Osteocyte (in vitro differentiated cells): Measurements from ENCODE around the gene SGMS1. TPM values are rescaled to one million over a fixed set of nuclear protein-coding genes. Genes with fewer than 3 reads are reported as not detected.

Experiments used
- DNase-seq: peaks from one replicate; pipeline ENCODE4 v3.0.0; 2021; ENCODE audit warnings: mixed read lengths; ENCODE audit not compliant: unreplicated experiment; ENCODE audit errors: extremely low spot score
- H3K27ac Mint-ChIP-seq: one replicate; pipeline ENCODE4 v1.8.0; 2021; ENCODE audit warnings: mild to moderate bottlenecking, mixed read lengths; ENCODE audit not compliant: unreplicated experiment
- H3K27me3 Mint-ChIP-seq: one replicate; pipeline ENCODE4 v1.8.0; 2021; ENCODE audit warnings: mixed read lengths; ENCODE audit not compliant: unreplicated experiment
- H3K36me3 Mint-ChIP-seq: one replicate; pipeline ENCODE4 v1.8.0; 2021; ENCODE audit warnings: mixed read lengths; ENCODE audit not compliant: unreplicated experiment
- H3K4me1 Mint-ChIP-seq: one replicate; pipeline ENCODE4 v1.8.0; 2021; ENCODE audit warnings: mixed read lengths; ENCODE audit not compliant: unreplicated experiment
- H3K4me3 Mint-ChIP-seq: one replicate; pipeline ENCODE4 v1.8.0; 2021; ENCODE audit warnings: mild to moderate bottlenecking, moderate library complexity, mixed read lengths; ENCODE audit not compliant: unreplicated experiment
- H3K9me3 Mint-ChIP-seq: one replicate; pipeline ENCODE4 v1.8.0; 2021; ENCODE audit warnings: mixed read lengths; ENCODE audit not compliant: unreplicated experiment
- total RNA-seq: library from RNA; stranded (reverse); gene quantifications from 2 replicates; pipeline ENCODE4 v1.2.1, GENCODE V29; 2021
- TF ChIP-seq, protein P1 (sequence below): fragments of 200-600 bp; sonication (generic); IDR thresholded peaks from 2 replicates; pipeline ENCODE4 v1.5.0; 2021; ENCODE audit warnings: antibody characterized with exemption, mild to moderate bottlenecking, moderate library complexity

SGMS1 gene
- total RNA-seq, 1 donor from 2014 or later = 21.0 TPM

DNA sequence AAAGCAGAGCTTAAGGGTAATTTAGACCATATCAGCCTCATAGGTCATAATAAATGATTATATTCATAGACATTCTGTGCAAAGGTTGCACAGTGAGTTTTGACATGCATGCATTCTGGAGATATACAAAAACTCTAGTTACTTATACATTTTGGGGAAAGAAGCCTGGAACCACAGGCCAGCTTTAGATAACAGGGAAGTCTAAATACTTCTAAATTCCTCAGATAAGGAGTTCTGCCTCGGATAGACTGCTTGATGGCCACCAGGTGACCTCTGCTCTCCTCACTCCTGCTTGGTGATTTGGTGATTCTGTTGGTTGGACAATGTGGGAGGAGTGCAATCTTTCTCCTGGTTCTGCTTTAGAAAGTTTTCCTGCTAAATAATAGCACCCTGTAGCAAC is 77.9 kb downstream of the SGMS1 start:
- no peak for DNase-seq
- Mint-ChIP-seq H3K36me3 (no peaks in the 10 kb centered on the region), H3K27ac (no peak overlapping the region), H3K4me1 (peaks cover 3% of the 10 kb centered on the region), H3K9me3 (peaks cover 4% of the 10 kb centered on the region), H3K27me3 (no peaks in the 10 kb centered on the region), H3K4me3 (no peak overlapping the region)
- TF ChIP-seq, protein P1, sequence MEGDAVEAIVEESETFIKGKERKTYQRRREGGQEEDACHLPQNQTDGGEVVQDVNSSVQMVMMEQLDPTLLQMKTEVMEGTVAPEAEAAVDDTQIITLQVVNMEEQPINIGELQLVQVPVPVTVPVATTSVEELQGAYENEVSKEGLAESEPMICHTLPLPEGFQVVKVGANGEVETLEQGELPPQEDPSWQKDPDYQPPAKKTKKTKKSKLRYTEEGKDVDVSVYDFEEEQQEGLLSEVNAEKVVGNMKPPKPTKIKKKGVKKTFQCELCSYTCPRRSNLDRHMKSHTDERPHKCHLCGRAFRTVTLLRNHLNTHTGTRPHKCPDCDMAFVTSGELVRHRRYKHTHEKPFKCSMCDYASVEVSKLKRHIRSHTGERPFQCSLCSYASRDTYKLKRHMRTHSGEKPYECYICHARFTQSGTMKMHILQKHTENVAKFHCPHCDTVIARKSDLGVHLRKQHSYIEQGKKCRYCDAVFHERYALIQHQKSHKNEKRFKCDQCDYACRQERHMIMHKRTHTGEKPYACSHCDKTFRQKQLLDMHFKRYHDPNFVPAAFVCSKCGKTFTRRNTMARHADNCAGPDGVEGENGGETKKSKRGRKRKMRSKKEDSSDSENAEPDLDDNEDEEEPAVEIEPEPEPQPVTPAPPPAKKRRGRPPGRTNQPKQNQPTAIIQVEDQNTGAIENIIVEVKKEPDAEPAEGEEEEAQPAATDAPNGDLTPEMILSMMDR = no peak

DNA sequence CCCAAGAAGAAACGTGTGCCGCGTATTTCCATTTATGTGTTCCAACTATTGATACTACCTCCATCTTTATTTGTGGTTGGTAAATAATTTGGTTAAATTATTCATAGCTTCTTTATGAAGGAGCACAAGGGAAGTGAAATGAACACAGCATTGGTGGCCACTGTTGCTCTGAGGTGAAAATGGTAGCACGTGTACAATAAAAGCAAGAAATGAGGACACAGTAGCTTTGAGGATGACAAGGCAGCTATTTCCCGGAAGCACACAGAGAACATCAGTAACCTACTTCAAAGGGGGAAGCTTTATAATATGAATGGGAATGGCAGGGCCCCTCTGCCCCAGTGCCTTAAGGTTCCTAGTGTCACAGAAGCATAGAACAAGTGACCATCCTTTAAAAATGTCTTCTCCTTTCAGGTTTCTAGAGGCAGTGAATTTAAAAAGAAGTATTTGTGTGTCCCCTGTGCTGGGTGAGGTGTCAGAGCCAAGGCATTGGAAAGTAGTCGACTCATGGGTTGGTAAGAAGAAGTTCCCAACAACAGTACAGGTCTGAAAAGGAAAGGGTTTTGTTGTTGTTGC is 78.8 kb downstream of the SGMS1 start:
- Mint-ChIP-seq H3K9me3 (peaks cover 4% of the 10 kb centered on the region), H3K27ac (no peak overlapping the region), H3K27me3 (no peaks in the 10 kb centered on the region), H3K4me1 (peaks cover 3% of the 10 kb centered on the region), H3K36me3 (no peaks in the 10 kb centered on the region), H3K4me3 (no peak overlapping the region)
- TF ChIP-seq, protein P1 = no peak
- DNase-seq = no peak

DNA sequence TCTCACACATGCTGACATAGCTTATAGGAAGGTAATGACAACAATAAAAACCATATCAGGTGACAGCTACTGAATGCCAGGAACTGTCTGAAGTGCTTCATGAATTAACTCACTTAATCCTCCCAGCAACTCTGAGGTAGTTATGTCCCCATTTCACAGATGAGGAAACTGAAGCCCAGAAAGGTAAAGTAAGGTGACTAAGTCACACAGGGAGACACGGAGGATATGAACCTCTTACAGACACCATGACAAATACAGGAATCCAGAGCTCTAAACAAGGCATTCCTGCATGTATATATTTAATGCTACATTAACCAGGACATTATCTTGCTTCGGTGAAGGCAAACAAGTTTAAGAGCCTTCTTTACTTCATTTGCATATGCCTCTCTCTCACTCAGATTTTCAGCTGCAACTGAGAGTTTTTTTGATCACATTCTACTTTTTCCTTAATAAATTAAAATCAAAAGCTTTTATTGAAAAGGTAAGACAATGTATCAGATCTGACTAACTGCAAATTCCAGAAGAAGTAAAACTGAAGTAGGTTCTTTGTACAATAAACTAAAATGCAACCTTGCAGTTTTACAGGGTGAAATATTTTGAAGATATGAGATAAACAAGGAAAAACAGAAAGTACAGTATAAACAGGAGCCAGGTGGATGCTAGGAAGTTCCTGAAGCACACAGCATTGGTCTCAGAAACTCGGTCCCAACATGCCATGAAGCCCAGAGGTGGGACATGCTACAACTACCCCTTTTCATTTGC is 79.5 kb downstream of the SGMS1 start:
- TF ChIP-seq, protein P1 = no peak
- no peak overlapping the region for H3K27ac Mint-ChIP-seq
- H3K4me1 Mint-ChIP-seq = peaks cover 3% of the 10 kb centered on the region
- H3K36me3 Mint-ChIP-seq = no peaks in the 10 kb centered on the region
- no peaks in the 10 kb centered on the region for H3K27me3 Mint-ChIP-seq
- peaks cover 4% of the 10 kb centered on the region for H3K9me3 Mint-ChIP-seq
- DNase-seq = no peak
- H3K4me3 Mint-ChIP-seq = no peak overlapping the region

DNA sequence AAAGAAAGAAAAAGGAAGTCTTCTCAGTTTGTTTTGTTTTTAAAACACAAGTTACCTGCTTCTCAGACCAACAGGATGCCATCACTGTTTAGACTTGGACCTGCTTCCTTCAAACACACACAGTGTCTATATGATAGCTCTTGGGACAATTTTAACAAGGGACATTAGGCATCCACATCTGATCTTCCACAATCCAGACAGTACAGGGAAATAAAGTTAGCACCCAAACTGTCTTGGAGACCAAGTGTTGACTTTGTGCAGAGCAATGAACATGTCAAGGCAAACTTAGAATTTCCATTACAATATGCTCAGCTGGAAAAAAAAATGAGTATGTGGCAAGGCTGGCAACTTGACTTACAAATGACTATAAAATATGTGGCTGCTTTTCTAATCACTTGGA is 80.9 kb downstream of the SGMS1 start:
- TF ChIP-seq, protein P1 = no peak
- H3K4me3 Mint-ChIP-seq = no peak overlapping the region
- no peak overlapping the region for H3K27ac Mint-ChIP-seq
- H3K9me3 Mint-ChIP-seq = peaks cover 2% of the 10 kb centered on the region
- no peaks in the 10 kb centered on the region for H3K36me3 Mint-ChIP-seq
- no peaks in the 10 kb centered on the region for H3K4me1 Mint-ChIP-seq
- no peaks in the 10 kb centered on the region for H3K27me3 Mint-ChIP-seq
- DNase-seq = no peak

DNA sequence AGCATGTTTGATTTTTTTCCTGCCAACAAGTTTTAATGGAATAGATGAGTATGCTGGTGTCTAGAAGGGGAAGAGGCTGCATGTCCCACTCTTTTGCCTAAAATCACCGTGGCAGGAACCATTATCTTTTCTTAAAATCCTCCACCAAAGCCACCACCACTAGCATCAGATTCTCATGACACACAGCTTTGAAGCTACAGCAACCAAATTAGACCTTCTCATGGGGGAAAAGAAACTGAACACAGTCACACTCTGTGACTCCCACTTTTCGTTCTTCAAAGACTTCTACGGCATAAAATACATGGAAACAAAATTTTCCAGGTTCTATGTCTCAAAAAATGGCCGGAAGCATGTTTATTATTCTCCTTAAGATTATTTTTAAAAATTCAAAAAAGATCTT is 81.8 kb downstream of the SGMS1 start:
- H3K36me3 Mint-ChIP-seq = no peaks in the 10 kb centered on the region
- TF ChIP-seq, protein P1 = no peak
- no peak overlapping the region for H3K4me3 Mint-ChIP-seq
- DNase-seq = no peak
- H3K9me3 Mint-ChIP-seq = no peaks in the 10 kb centered on the region
- no peaks in the 10 kb centered on the region for H3K4me1 Mint-ChIP-seq
- no peak overlapping the region for H3K27ac Mint-ChIP-seq
- no peaks in the 10 kb centered on the region for H3K27me3 Mint-ChIP-seq
